Activated CD8-positive, alpha-beta memory T cell treated with anti-CD3 and anti-CD28 coated beads, Interleukin-2, amount 50 U/mL, for 1 hour (primary cell): ENCODE measurements around the gene HAGHL.
"Not testable (repeated sequence)": the region's sequence is repeated elsewhere in the genome, so short reads cannot be mapped to it uniquely, and the experiment has no call there.

Experiments used
- DNase-seq: peaks from one replicate; pipeline ENCODE4 v3.0.0-alpha.2; 2020; ENCODE audit errors: extremely low read depth

The HAGHL gene

GRCh38 chr16:734208-734980, 7.5 kb downstream of the HAGHL start:
- DNase-seq: no peak

GRCh38 chr16:734981-735881, 8.3 kb downstream of the HAGHL start:
- no peak for DNase-seq

- no peak for DNase-seq
Measured at GRCh38 chr16:735982-736453, 9.1 kb downstream of the HAGHL start.

GRCh38 chr16:736936-737481, 10.1 kb downstream of the HAGHL start:
- no peak for DNase-seq

GRCh38 chr16:739560-740458, 12.9 kb downstream of the HAGHL start:
- DNase-seq: no peak

GRCh38 chr16:740459-740763, 13.5 kb downstream of the HAGHL start:
- DNase-seq: no peak

- peak; percentile 70 for DNase-seq
Measured at GRCh38 chr16:740764-741505, 14.0 kb downstream of the HAGHL start, which contains the start of gene CIAO3. CIAO3 (minus strand) TSS chr16:740997; CDS start chr16:740985, 12 bp downstream.

GRCh38 chr16:741986-742629, 15.2 kb downstream of the HAGHL start:
- DNase-seq: no peak

GRCh38 chr16:742894-743293, 16.0 kb downstream of the HAGHL start:
- DNase-seq: not testable (repeated sequence)

GRCh38 chr16:743794-744500, 17.0 kb downstream of the HAGHL start:
- no peak for DNase-seq

- no peak for DNase-seq
Measured at GRCh38 chr16:745739-746138, 18.8 kb downstream of the HAGHL start.

- no peak for DNase-seq
Measured at GRCh38 chr16:746637-747036, 19.7 kb downstream of the HAGHL start.

GRCh38 chr16:747978-748746, 21.3 kb downstream of the HAGHL start:
- no peak for DNase-seq

GRCh38 chr16:749010-749409, 22.1 kb downstream of the HAGHL start:
- no peak for DNase-seq

- no peak for DNase-seq
Measured at GRCh38 chr16:750485-750884, 23.6 kb downstream of the HAGHL start.

GRCh38 chr16:751152-752006, 24.5 kb downstream of the HAGHL start:
- DNase-seq: no peak

- DNase-seq: no peak
Measured at GRCh38 chr16:752007-752312, 25.1 kb downstream of the HAGHL start.

GRCh38 chr16:754121-754607, 27.3 kb downstream of the HAGHL start:
- DNase-seq: not testable (repeated sequence)
